GM18951 (cell line): ENCODE measurements around the gene ASB4.

ENCODE experiments used
- POLR2A ChIP-seq: IDR thresholded peaks from 4 replicates; pipeline ENCODE4 v1.6.1; 2011; ENCODE audit warnings: mild to moderate bottlenecking; ENCODE audit not compliant: insufficient read length, insufficient read depth; ENCODE audit errors: extremely low read depth
- in situ Hi-C: fragments of 300-500 bp; cut with MboI; formaldehyde crosslinking; loops from one replicate; pipeline ENCODE4 v1.12.0; 2022; ENCODE audit warnings: low sequenced_read_pairs, mixed read lengths, inconsistent platforms; ENCODE audit not compliant: unreplicated experiment

The ASB4 gene

DNA sequence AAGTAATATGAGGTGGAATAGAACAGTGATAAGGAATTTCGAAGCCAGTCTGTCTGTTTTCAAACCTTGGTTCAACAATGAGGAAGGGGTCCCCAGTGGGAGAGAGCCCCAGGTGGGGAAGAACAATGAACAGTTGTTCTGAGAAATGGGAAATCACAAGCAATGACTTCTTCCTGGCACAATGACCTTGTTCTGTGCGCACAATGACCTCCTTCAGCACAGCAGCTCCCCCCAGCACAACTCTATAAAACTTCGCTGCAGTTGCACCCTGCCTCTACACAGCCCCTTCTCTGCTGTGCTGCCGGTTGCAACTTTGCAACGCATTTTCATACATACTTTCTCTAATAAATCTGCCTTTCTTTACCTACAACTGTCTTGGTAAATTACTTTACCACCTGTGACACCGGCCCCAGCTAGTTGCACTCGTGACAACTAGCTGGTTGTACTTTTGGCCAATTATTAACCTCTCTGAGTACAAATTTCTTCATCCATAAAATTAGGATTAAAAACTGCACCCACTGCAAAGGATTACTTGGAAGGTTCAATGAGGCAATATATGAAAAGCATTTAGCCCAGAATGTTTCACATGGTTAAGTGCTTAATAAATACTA is 40.5 kb downstream of the ASB4 start:
- no peak for TF ChIP-seq POLR2A
- in situ Hi-C loops, result no loop called here

DNA sequence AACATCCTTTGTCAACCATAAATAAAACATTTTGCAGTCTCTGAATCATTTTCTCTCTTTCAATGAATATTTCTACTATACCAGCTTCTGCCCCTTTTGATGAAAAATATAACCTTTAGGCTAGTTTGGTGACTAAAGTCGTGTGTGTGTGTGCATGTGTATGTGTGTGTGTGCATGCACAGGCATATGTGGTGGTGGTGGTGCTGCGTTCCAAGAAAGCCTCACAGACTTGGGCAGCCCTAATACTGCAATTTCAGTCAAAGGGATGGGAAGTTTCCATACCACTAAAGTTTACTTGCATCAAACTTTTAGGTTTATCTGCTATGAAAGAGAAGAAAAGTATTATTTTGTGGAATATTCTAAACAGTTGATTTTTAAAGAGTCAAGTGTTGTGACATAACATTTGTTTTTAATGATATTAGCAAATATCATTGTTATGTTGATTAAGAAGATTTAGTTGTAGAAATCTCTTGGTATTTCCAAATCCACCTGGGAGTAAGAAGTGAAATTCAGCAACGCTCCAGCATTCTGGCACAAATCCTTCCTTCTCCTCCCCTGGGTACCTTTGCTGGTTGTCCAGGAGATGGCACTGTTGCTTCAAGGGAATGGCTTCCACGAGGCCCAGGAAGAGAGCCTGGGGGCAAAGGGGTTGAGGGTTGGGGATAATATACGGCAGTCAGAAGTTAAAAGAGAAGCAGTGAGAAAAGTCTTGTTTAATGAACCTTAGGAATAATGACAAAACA is 41.5 kb downstream of the ASB4 start:
- no peak for TF ChIP-seq POLR2A
- in situ Hi-C loops, result no loop called here

DNA sequence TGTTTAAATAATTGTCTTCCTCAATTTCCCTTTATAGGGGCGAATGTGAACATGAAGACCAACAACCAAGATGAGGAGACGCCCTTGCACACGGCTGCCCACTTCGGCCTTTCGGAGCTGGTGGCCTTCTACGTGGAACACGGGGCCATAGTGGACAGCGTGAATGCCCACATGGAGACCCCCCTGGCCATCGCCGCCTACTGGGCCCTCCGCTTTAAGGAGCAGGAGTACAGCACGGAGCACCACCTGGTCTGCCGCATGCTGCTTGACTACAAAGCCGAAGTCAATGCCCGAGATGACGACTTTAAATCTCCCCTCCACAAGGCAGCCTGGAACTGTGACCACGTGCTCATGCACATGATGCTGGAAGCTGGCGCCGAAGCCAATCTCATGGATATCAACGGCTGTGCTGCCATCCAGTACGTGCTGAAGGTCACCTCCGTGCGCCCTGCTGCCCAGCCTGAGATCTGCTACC is 42.1 kb downstream of the ASB4 start:
- TF ChIP-seq POLR2A, result no peak
- in situ Hi-C loops, result no loop called here

DNA sequence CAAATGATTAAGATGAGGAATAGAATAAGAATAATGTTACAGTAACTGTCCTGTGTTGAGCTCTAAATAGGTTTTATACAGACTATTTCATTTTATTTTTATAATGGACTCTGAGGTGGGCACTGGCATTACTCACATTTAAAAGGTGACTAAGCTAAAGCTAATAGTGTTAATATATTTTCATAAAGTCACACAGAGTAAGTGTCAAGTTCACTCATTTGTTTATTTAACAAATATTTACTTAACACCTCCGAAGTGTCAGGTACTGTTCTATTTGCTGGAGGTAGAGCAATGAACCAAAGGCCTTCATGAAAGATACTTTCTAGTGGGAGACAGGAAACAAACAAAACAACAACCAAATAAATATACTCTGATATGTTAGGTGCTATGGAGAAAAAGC is 44.0 kb downstream of the ASB4 start:
- in situ Hi-C loops, result no loop called here
- TF ChIP-seq POLR2A, result no peak

DNA sequence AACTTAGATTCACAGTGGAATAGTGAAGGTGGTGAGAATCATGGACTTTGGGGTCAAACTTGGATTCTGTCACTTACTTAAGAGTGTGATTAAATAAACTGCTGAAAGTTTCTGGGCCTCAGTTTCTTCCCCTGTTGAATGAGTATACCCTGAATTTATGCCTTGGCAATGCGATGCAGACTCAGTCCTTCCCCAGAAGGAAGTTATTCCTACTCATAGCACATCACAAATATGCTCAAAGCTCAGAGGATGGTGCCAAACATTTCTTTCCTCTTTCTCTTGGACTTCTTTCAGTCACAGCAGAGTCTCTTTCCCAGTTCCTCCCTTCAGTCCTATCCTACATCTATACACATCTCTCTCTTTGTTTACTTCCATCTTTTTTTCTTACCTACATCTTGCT is 45.1 kb downstream of the ASB4 start:
- in situ Hi-C loops, result no loop called here
- no peak for TF ChIP-seq POLR2A

DNA sequence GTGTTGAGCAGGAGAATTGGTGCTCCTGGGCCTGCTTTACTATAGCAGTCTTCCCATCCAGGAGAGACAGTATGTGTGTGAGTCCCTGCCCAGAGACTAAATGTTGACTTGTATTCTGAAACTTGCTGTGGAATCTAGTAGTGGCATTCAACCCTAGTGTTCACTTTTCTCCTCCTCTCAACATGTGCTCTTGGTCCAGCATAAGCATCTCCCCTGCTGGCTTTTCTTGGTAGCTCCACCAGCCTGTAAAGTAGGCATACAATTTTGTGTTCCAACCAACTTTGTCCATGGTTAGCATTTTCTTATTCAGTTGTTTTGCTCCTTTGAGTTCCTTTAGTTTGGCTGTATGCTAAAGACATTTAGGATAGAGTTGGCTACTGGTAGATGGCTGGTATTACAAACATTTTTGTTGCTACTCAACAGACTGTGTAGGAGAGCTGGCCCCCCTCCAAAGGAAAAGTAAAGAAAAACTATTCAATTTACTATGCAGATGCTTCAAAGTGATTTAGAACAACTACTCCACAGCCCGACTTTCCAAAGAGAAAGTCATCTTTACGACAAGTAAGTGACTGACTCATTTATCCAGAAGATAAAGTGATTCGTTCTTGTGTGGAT is 46.0 kb downstream of the ASB4 start:
- in situ Hi-C loops, result no loop called here
- no peak for TF ChIP-seq POLR2A

DNA sequence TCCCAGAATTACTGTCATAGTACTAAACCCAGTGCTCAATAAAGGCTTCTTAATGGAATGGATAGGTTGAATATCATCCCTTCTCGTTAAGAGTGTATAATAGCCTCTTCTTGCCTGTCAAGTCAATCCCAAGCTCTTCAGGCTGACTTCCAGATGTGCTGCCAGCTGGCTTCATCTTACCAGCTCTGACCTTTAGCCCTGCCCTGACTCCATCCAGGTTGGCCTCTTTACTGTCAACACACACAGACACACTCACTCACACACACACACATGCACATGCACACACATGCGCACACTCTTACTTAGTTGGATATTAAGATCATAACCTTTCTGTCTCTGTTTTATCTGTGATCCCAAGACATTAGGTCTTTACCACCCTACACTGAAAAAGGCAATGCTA is 49.1 kb downstream of the ASB4 start:
- no peak for TF ChIP-seq POLR2A
- in situ Hi-C loops, result no loop called here

DNA sequence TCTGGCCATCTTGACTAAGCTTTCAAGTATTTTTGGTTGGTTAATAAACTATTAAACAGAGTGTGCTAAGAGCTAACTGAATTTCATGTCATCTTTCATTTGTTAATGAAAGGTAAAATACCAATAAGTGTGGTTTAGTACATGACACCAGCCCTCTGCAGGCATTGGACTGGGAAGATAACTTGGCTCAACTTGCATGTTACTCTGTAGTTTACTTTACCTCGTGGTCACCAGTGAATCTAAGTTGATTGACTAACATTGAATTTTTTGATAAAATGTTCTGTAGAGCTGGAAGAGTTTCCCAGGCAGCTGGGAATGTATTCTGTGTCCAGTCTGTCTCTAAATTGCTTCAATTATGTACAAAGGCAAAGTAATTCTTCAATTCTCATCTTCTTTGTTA is 49.9 kb downstream of the ASB4 start:
- no peak for TF ChIP-seq POLR2A
- in situ Hi-C loops, result no loop called here

DNA sequence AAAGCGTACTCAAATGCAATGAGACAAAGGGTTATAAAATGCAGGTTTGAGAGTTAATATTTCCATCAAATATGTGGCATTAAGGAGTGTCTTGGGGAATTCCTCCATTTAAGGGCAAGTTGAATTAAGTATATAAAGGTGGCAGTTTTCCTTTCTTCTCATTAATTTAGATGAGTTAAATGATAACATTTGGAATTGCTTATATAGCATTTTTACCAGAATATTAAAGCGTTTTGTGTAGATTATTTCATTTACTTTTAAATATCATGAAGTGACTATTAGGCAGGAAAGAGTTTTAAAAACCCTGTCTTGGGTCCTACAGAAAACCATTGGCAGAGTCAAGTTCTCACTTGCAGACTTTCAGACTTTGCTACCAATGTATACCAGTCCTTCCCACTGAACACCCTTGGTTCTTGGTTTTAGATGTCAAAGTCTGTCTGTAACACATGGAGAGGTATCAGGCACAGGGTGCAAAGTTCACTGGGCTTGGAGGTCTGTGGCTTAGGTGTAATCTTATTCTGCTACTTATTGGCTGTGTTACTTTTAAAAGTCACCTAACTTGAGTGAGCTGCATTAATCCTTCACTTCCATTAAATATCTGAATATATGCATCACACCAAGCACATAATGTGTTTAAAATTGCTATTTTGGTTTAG is 51.0 kb downstream of the ASB4 start:
- in situ Hi-C loops, result no loop called here

DNA sequence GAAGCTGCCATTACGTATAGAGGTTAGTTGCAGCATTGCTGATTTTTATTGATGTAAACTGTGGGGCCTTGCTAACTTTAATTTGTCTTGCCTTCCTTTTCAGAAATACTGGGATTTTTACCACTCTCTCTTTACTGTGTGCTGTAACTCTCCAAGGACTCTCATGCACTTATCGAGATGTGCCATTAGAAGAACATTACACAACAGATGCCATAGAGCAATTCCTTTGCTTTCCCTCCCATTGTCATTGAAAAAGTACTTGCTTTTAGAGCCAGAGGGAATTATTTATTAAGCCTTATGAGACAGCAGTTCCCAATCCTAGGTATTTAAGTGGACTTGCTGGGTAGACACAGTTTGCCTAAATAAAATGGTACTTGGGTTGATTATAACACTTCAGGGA is 51.7 kb downstream of the ASB4 start:
- TF ChIP-seq POLR2A, result no peak
- in situ Hi-C loops, result no loop called here

More for the DNA sequence above, 51.0 kb downstream of the ASB4 start:
- TF ChIP-seq POLR2A, result no peak

DNA sequence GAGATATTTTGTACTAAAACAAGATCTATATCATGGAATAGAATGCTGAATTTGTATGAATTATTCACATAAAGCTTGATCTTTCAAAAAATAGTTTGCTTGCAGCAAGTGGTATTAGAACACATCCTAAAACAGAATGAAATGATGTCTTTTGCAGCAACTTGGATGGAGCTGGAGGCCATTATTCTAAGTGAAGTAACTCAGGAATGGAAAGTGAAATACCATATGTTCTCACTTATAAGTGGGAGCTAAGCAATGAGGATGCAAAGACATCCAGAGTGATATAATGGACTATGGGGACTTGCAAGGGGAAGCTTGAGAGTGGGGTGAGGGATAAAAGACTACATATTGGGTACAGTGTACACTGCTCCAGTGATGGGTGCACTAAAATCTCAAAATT is 53.7 kb downstream of the ASB4 start:
- in situ Hi-C loops, result no loop called here
- TF ChIP-seq POLR2A, result no peak

DNA sequence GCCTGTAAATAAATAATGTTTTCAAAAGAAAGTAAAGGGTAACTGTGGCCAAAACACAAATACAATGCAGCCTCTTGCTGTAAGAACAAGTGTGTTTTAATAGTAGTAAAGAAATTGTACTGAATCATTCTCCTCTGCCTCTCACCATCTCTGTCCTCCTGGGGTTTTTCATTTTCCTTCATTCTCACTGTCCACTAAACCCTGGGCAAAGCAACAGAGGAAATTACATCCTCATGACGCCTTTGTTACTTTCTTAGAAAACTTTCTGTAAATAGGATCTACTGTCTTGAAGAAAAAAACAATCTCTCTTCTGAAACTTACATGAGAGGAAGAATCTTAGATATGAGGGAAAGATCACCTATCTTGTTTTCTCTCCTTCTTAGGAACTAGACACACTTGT is 54.6 kb downstream of the ASB4 start:
- no peak for TF ChIP-seq POLR2A
- in situ Hi-C loops, result no loop called here

DNA sequence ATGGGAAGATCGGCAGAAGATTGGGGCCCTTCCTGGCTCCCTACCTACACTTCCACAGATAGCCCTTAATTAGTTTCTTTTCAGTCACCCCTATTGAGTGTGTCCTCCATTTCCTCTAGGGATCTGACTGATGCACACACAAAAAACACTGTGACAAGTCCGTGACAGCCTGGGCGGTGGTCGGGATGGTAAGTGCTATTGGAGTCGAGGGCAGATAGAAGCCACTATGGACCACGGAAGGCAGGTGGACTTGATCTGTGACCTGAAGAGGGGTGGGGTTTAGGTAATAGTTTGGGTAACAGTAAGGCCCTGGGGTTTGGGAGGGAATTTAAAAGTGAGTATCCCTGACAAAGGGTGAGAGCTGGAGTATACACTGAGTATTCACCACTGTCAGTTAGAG is 57.6 kb downstream of the ASB4 start:
- in situ Hi-C loops, result no loop called here
- TF ChIP-seq POLR2A, result no peak
